Esophagus mucosa (tissue), 1 donor: ENCODE measurements around the gene SLC38A10. TPM values are rescaled to one million over a fixed set of nuclear protein-coding genes. Genes with fewer than 3 reads are reported as not detected.
"Not testable (repeated sequence)": the region's sequence is repeated elsewhere in the genome, so short reads cannot be mapped to it uniquely, and the experiment has no call there.

Source experiments
- ATAC-seq: fragments of 200-7000 bp; cut with Tn5 transposase; one replicate; pipeline ENCODE4 v1.9.1; 2020
- total RNA-seq: library from RNA; stranded (reverse); gene quantifications from one replicate; pipeline ENCODE4 v1.2.4, GENCODE V29; 2023
- donor health status: DM: yes; HTN: yes; CAD: no.

The SLC38A10 gene
- total RNA-seq, 1 donor from 2014 or later = 24.6 TPM

- no peak for ATAC-seq
Measured at GRCh38 chr17:81311946-81312345, 16.8 kb upstream of the SLC38A10 start.

- ATAC-seq = no peak
Measured at GRCh38 chr17:81310949-81311550, 15.9 kb upstream of the SLC38A10 start.

GRCh38 chr17:81309859-81310839 lies 15.0 kb upstream of the SLC38A10 start:
- ATAC-seq = peak; percentile 12

- peak; percentile 84 for ATAC-seq
Measured at GRCh38 chr17:81309140-81309858, 14.2 kb upstream of the SLC38A10 start.

GRCh38 chr17:81308784-81309139 lies 13.7 kb upstream of the SLC38A10 start:
- not testable (repeated sequence) for ATAC-seq

- no peak for ATAC-seq
Measured at GRCh38 chr17:81307636-81308560, 12.8 kb upstream of the SLC38A10 start.

- no peak for ATAC-seq
Measured at GRCh38 chr17:81306898-81307510, 11.9 kb upstream of the SLC38A10 start.

GRCh38 chr17:81306491-81306890 lies 11.4 kb upstream of the SLC38A10 start:
- ATAC-seq = no peak

- ATAC-seq = no peak
Measured at GRCh38 chr17:81305051-81305630, 10.0 kb upstream of the SLC38A10 start.

GRCh38 chr17:81304196-81305015 lies 9.3 kb upstream of the SLC38A10 start:
- no peak for ATAC-seq

GRCh38 chr17:81303385-81303784 lies 8.3 kb upstream of the SLC38A10 start:
- ATAC-seq = no peak

GRCh38 chr17:81302861-81303333 lies 7.8 kb upstream of the SLC38A10 start:
- ATAC-seq = peak; percentile 22

GRCh38 chr17:81302324-81302723 lies 7.2 kb upstream of the SLC38A10 start:
- no peak for ATAC-seq

GRCh38 chr17:81301195-81302144 lies 6.4 kb upstream of the SLC38A10 start:
- peak; percentile 2 for ATAC-seq

- ATAC-seq = no peak
Measured at GRCh38 chr17:81300586-81301155, 5.6 kb upstream of the SLC38A10 start.

GRCh38 chr17:81299846-81300585 lies 4.9 kb upstream of the SLC38A10 start:
- no peak for ATAC-seq

- no peak for ATAC-seq
Measured at GRCh38 chr17:81298991-81299738, 4.1 kb upstream of the SLC38A10 start.
